H1 (cell line): Measurements from ENCODE around the gene UFC1. TPM values are rescaled to one million over a fixed set of nuclear protein-coding genes. Genes with fewer than 3 reads are reported as not detected.

Experiments
- CTCF ChIA-PET: fragments of 300-600 bp; sonication (Branson Sonifier 250); formaldehyde crosslinking; loops from one replicate; lab custom pipeline; 2021; ENCODE audit not compliant: partially characterized antibody; lab: Charles Lee
- POLR2A ChIA-PET: fragments of 300-600 bp; sonication (Branson Sonifier 250); formaldehyde crosslinking; loops from one replicate; lab custom pipeline; 2021; ENCODE audit warnings: inconsistent platforms; ENCODE audit not compliant: partially characterized antibody; lab: Charles Lee
- DNase-seq, 2 experiments: peaks; one replicate each; pipeline versions ENCODE4 v3.0.0 to v3.0.0-alpha.2; 2010 to 2022; ENCODE audit warnings: low spot score in 2 of 2, low read depth in 1 of 2, mixed read lengths in 1 of 2
- FAIRE-seq: peaks from 2 replicates; lab custom pipeline; 2011; peaks lifted over from hg19 to GRCh38; lab: Jason Lieb, UNC
- H2AFZ ChIP-seq: 2 replicates; pipeline ENCODE4 v1.8.1; 2012; ENCODE audit warnings: low read length, inconsistent platforms
- H2AK5ac ChIP-seq: 2 replicates; pipeline ENCODE4 v1.6.1; 2013; ENCODE audit warnings: low read depth, low read length
- H2BK120ac ChIP-seq: replicated peaks from 2 replicates; pipeline ENCODE3; 2013; ENCODE audit warnings: low read depth, low read length, inconsistent platforms
- H2BK12ac ChIP-seq: 2 replicates; pipeline ENCODE4 v1.6.1; 2013; ENCODE audit warnings: low read depth, low read length
- H2BK15ac ChIP-seq: 2 replicates; pipeline ENCODE4 v1.6.1; 2013; ENCODE audit warnings: low read length
- H2BK20ac ChIP-seq: 2 replicates; pipeline ENCODE4 v1.6.1; 2013; ENCODE audit warnings: low read length
- H2BK5ac ChIP-seq: 2 replicates; pipeline ENCODE4 v1.6.1; 2013; ENCODE audit warnings: low read depth, low read length
- H3K14ac ChIP-seq: 2 replicates; pipeline ENCODE4 v1.6.1; 2013; ENCODE audit warnings: inconsistent platforms; ENCODE audit not compliant: insufficient read length
- H3K18ac ChIP-seq: 2 replicates; pipeline ENCODE4 v1.6.1; 2013; ENCODE audit warnings: low read length; ENCODE audit errors: extremely low read depth
- H3K23ac ChIP-seq: 2 replicates; pipeline ENCODE4 v1.6.1; 2013; ENCODE audit warnings: inconsistent platforms; ENCODE audit not compliant: insufficient read length
- H3K23me2 ChIP-seq: 2 replicates; pipeline ENCODE4 v1.6.1; 2013; ENCODE audit warnings: low read depth, low read length
- H3K27ac ChIP-seq: 2 replicates; pipeline ENCODE4 v1.6.1; 2011; ENCODE audit warnings: low read depth, low read length, inconsistent platforms
- H3K27me3 ChIP-seq, 4 experiments: replicated peaks in 1 of 4; 1 replicate in 1 of 4; 2 replicates in 3 of 4; pipeline versions ENCODE4 v1.6.1 to v1.8.1; 2011 to 2013; ENCODE audit warnings: low read length in 3 of 4, mild to moderate bottlenecking in 3 of 4, inconsistent platforms in 2 of 4, mixed read lengths in 2 of 4, moderate library complexity in 1 of 4; ENCODE audit not compliant: control insufficient read depth in 3 of 4, insufficient read depth in 3 of 4; ENCODE audit errors: extremely low read depth in 1 of 4
- H3K36me3 ChIP-seq, 4 experiments: 2 replicates each; pipeline versions ENCODE4 v1.6.1 to v1.8.1; 2011 to 2013; ENCODE audit warnings: mild to moderate bottlenecking in 4 of 4, low read length in 3 of 4, moderate library complexity in 2 of 4, control low read depth in 1 of 4, inconsistent platforms in 1 of 4; ENCODE audit not compliant: insufficient read depth in 4 of 4, control insufficient read depth in 2 of 4
- H3K4ac ChIP-seq: replicated peaks from 2 replicates; pipeline ENCODE3; 2013; ENCODE audit warnings: low read length, low read depth, mixed read lengths, inconsistent platforms; ENCODE audit not compliant: insufficient read length
- H3K4me1 ChIP-seq, 4 experiments: replicated peaks in 1 of 4; 1 replicate in 1 of 4; 2 replicates in 3 of 4; pipeline versions ENCODE4 v1.6.1 to v1.8.1; 2011 to 2013; ENCODE audit warnings: low read length in 3 of 4, inconsistent platforms in 2 of 4, mixed read lengths in 1 of 4; ENCODE audit not compliant: insufficient read depth in 4 of 4, control insufficient read depth in 3 of 4
- H3K4me2 ChIP-seq, 2 experiments: 2 replicates each; pipeline versions ENCODE4 v1.6.1 to v1.8.1; 2011 to 2013; ENCODE audit warnings: low read depth in 2 of 2, low read length in 2 of 2, control low read depth in 1 of 2, inconsistent platforms in 1 of 2, mild to moderate bottlenecking in 1 of 2; ENCODE audit not compliant: insufficient read depth in 1 of 2
- H3K4me3 ChIP-seq, 4 experiments: fragments of 200-600, 300-600 bp in 1 of 4; sonication (generic), shearing (Covaris generic), sonication (Bioruptor Twin) in 1 of 4; 2 replicates each; pipeline versions ENCODE4 v1.5.1 to v1.8.1; 2011 to 2016; ENCODE audit warnings: low read length in 4 of 4, low read depth in 3 of 4, control low read depth in 2 of 4, inconsistent platforms in 2 of 4, mild to moderate bottlenecking in 2 of 4, mixed read lengths in 1 of 4, moderate library complexity in 1 of 4; ENCODE audit not compliant: insufficient read depth in 2 of 4; ENCODE audit errors: extremely low read depth in 1 of 4
- H3K56ac ChIP-seq: replicated peaks from 2 replicates; pipeline ENCODE3; 2013; ENCODE audit warnings: low read depth, mild to moderate bottlenecking, mixed read lengths, low read length, inconsistent platforms; ENCODE audit not compliant: insufficient read length
- H3K79me1 ChIP-seq: 2 replicates; pipeline ENCODE4 v1.6.1; 2013; ENCODE audit warnings: low read depth, low read length, control low read depth
- H3K79me2 ChIP-seq, 2 experiments: 2 replicates each; pipeline versions ENCODE4 v1.6.1 to v1.8.1; 2012 to 2013; ENCODE audit warnings: low read length in 2 of 2, mild to moderate bottlenecking in 2 of 2, inconsistent platforms in 1 of 2; ENCODE audit not compliant: insufficient read depth in 2 of 2, control insufficient read depth in 1 of 2
- H3K9ac ChIP-seq, 4 experiments: replicated peaks in 1 of 4; 1 replicate in 1 of 4; 2 replicates in 3 of 4; pipeline versions ENCODE4 v1.6.1 to v1.8.1; 2011 to 2013; ENCODE audit warnings: low read depth in 3 of 4, low read length in 3 of 4, control low read depth in 2 of 4, mild to moderate bottlenecking in 2 of 4, moderate library complexity in 2 of 4, inconsistent platforms in 1 of 4; ENCODE audit errors: extremely low read depth in 1 of 4
- H3K9me3 ChIP-seq, 2 experiments: 2 replicates each; pipeline versions ENCODE4 v1.6.1 to v1.8.1; 2012 to 2013; ENCODE audit warnings: mild to moderate bottlenecking in 2 of 2, moderate library complexity in 2 of 2, control low read depth in 1 of 2, inconsistent platforms in 1 of 2, low read depth in 1 of 2, low read length in 1 of 2, mixed read lengths in 1 of 2; ENCODE audit not compliant: insufficient read depth in 2 of 2
- H4K20me1 ChIP-seq, 2 experiments: replicated peaks in 1 of 2; 2 replicates each; pipeline versions ENCODE3 to v1.8.1; 2011 to 2013; ENCODE audit warnings: inconsistent platforms in 2 of 2, low read length in 2 of 2, mild to moderate bottlenecking in 1 of 2; ENCODE audit not compliant: insufficient read depth in 2 of 2, control insufficient read depth in 1 of 2
- H4K5ac ChIP-seq: 2 replicates; pipeline ENCODE4 v1.6.1; 2013; ENCODE audit warnings: low read length, low read depth, mixed read lengths, inconsistent platforms; ENCODE audit not compliant: insufficient read length
- H4K8ac ChIP-seq: 2 replicates; pipeline ENCODE4 v1.8.0; 2013; ENCODE audit warnings: mild to moderate bottlenecking, moderate library complexity, low read length, inconsistent platforms; ENCODE audit not compliant: insufficient read depth; ENCODE audit errors: extremely low read depth
- H4K91ac ChIP-seq: replicated peaks from 2 replicates; pipeline ENCODE3; 2013; ENCODE audit warnings: low read length, mixed read lengths, inconsistent platforms; ENCODE audit not compliant: insufficient read length
- BRCA1 ChIP-seq: IDR thresholded peaks from 2 replicates; pipeline ENCODE4 v1.6.1; 2012; ENCODE audit warnings: low read depth, low read length, improper control_type of control experiment
- GABPA ChIP-seq: IDR thresholded peaks from 2 replicates; pipeline ENCODE4 v1.6.1; 2011; ENCODE audit warnings: mild to moderate bottlenecking, low read length, moderate library complexity, borderline replicate concordance; ENCODE audit not compliant: insufficient read depth
- KDM5A ChIP-seq: fragments of 200-600 bp; IDR thresholded peaks from 2 replicates; pipeline ENCODE4 v1.7.1; 2012; ENCODE audit warnings: mild to moderate bottlenecking, low read length, inconsistent platforms, mixed read lengths
- RXRA ChIP-seq: IDR thresholded peaks from 2 replicates; pipeline ENCODE4 v1.6.1; 2011; ENCODE audit warnings: low read depth, mild to moderate bottlenecking, low read length, moderate library complexity; ENCODE audit not compliant: insufficient read depth
- SIRT6 ChIP-seq: IDR thresholded peaks from one replicate; pipeline ENCODE4 v1.7.1; 2012; ENCODE audit warnings: low read length, inconsistent platforms
- TCF12 ChIP-seq: IDR thresholded peaks from 2 replicates; pipeline ENCODE4 v1.6.1; 2011; ENCODE audit warnings: low read depth, mild to moderate bottlenecking, low read length
- WGBS, 2 experiments: shearing (Covaris generic) in 1 of 2; methylation state at CpG; one replicate each; pipeline versions ENCODE4 v1.1.6 to v1.1.7; 2013 to 2015; ENCODE audit warnings: low lambda C conversion rate in 2 of 2, mixed read lengths in 2 of 2, inconsistent platforms in 1 of 2, low coverage in 1 of 2, missing lambda C conversion rate in 1 of 2; ENCODE audit not compliant: insufficient replicate concordance in 2 of 2, insufficient coverage in 1 of 2, insufficient read length in 1 of 2; ENCODE audit errors: extremely low coverage in 1 of 2, missing lambda C conversion rate in 1 of 2; 5-methylcytosine and 5-hydroxymethylcytosine counted together
- polyA plus RNA-seq, 7 experiments: library from polyadenylated mRNA; depleted of rRNA in 3 of 7; stranded (reverse) in 5 of 7; unstranded in 2 of 7; fragments of >200 nt in 5 of 7; fragments of 200-250 nt in 2 of 7; gene quantifications; 1 replicate in 5 of 7; 2 replicates in 1 of 7; 4 replicates in 1 of 7; pipeline versions ENCODE4 v1.2.1 to v1.2.3, GENCODE V29; 2011 to 2013; ENCODE audit warnings: missing spikeins in 2 of 7, mixed read lengths in 2 of 7
- total RNA-seq: library from RNA; stranded (reverse); fragmentation: NEBNext Ultra II Directional; extraction: Animal tissue kit (Norgen Biotek cat#: 25700); gene quantifications from 2 replicates; pipeline ENCODE4 v1.2.1, GENCODE V29; 2021

Gene UFC1
- total and polyA plus RNA-seq, 2 of the 8 experiments (the other 6 are each of a cell fraction or from before 2014, with no cell fraction given) = 67.8 to 102 TPM

DNA sequence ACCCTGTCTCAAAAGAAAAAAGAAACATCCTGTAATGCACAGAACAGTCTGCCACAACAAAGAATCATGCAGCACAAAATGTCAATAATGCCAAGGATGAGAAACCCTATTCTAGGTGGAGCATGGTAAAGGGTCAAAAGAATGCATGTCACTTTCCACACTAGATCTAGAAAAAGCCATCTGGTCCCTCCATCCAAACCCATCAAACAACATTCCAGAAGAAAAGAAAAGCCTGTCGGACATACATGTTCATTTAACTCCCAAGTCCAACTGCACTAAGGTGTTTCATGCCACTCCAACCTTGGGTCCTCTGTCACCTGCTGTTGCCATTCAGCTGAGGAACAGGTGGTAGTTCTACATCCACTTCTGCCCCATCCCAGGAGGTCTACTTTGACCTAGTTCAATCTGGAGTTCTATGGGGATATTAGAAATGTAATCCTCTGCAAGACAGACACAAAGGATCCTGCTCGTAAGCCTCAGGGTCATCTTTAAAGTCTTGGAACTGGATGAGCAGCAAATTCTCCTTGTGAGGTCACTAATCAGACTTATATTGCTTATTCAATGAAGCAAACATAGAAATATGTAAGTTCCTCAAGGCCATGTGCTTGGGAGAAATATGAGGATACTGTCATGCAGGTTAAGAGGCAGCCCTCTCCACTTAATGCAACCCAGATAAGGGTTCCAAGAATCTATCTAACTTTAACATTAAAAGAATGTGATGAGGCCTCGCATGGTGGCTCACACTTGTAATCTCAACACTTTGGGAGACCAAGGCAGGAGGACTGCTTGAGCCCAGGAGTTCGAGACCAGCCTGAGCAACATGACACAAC lies 25.0 kb upstream of the UFC1 start:
- Histone ChIP-seq H2AFZ (no peak overlapping the region), H3K27ac (no peak overlapping the region), H3K9ac (no peak overlapping the region), H3K4ac (no peak overlapping the region), H2AK5ac (no peak overlapping the region), H2BK5ac (no peak overlapping the region), H3K79me2 (peaks cover 0 to 60% of the 10 kb centered on the region in 2 experiments; a peak in 3 of 4 replicates), H3K23me2 (peaks cover 9% of the 10 kb centered on the region), H3K9me3 (no peaks in the 10 kb centered on the region), H3K56ac (no peak overlapping the region), H3K27me3 (no peaks in the 10 kb centered on the region), H2BK12ac (no peak overlapping the region), H3K18ac (no peak overlapping the region), H3K79me1 (peaks cover 6% of the 10 kb centered on the region), H2BK15ac (no peak overlapping the region), H3K14ac (no peak overlapping the region), H3K36me3 (peaks cover 2 to 49% (median 15%) of the 10 kb centered on the region in 4 experiments; a peak in 7 of 8 replicates), H2BK20ac (no peak overlapping the region), H3K4me2 (no peak overlapping the region), H2BK120ac (no peak overlapping the region), H3K4me3 (no peak overlapping the region), H3K4me1 (no peaks in the 10 kb centered on the region; a peak in 1 of 7 replicates), H4K8ac (no peak overlapping the region), H4K5ac (no peak overlapping the region), H4K20me1 (peaks cover 2 to 11% of the 10 kb centered on the region in 2 experiments), H3K23ac (no peak overlapping the region), H4K91ac (no peak overlapping the region)
- ChIA-PET POLR2A (interaction anchor here (1.8 kb wide), 1 partner anchor 8 kb away, joined by 6 read pairs; no protein-coding TSS in a partner anchor), CTCF (interaction anchor here (0.6 to 1.1 kb wide), 2 partner anchors 11 to 13 kb away, joined by 3 to 4 read pairs; no protein-coding TSS in a partner anchor)
- no peak for FAIRE-seq
- 91% methylated on average over 4 of the region's 4 CpGs; no CpG with 5 or more reads in 1 of the 2 experiments for WGBS, 2 experiments
- TF ChIP-seq SIRT6 (no peak), GABPA (no peak), KDM5A (no peak), BRCA1 (no peak), TCF12 (no peak), RXRA (no peak)
- no peak for DNase-seq
